22Rv1 (cell line): ENCODE measurements around the gene AJM1.

Experiments used
- ZFX ChIP-seq: fragments of 450-650 bp; IDR thresholded peaks from 2 replicates; pipeline ENCODE4 v1.6.1; 2017; ENCODE audit warnings: antibody characterized with exemption, borderline replicate concordance
- TF ChIP-seq, protein P1 (sequence below): fragments of 450-650 bp; IDR thresholded peaks from 2 replicates; pipeline ENCODE4 v1.5.1; 2017; ENCODE audit warnings: mild to moderate bottlenecking

DNA sequence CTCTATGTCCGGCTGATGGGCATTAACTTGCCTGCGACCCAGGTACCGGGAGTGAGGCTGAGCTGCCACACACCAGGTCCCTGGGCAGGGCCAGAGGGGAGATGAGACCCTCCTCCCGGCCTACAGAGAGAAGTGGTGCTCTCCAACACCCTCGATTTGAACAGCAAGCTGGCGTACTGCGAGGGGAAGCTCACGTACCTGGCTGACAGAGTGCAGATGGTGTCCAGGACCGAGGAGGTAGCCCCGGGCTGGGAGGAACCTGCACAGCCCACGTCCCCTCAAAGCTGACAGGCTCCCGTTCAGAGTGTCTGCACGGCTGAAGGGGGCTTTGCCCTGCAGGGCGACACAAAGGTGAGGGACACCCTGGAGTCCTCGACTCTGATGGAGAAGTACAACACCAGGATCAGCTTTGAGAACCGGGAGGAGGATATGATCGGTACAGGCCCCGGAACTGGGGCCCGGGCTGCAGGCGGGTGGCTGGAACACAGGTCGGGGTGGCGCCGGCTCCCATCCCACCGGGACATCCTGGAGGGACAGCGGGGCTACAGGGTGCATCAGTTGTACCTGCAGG lies 35.6 kb upstream of the AJM1 start:
- TF ChIP-seq, protein P1, sequence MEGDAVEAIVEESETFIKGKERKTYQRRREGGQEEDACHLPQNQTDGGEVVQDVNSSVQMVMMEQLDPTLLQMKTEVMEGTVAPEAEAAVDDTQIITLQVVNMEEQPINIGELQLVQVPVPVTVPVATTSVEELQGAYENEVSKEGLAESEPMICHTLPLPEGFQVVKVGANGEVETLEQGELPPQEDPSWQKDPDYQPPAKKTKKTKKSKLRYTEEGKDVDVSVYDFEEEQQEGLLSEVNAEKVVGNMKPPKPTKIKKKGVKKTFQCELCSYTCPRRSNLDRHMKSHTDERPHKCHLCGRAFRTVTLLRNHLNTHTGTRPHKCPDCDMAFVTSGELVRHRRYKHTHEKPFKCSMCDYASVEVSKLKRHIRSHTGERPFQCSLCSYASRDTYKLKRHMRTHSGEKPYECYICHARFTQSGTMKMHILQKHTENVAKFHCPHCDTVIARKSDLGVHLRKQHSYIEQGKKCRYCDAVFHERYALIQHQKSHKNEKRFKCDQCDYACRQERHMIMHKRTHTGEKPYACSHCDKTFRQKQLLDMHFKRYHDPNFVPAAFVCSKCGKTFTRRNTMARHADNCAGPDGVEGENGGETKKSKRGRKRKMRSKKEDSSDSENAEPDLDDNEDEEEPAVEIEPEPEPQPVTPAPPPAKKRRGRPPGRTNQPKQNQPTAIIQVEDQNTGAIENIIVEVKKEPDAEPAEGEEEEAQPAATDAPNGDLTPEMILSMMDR: no peak
- no peak for TF ChIP-seq ZFX
